Breast epithelium (tissue), 3 donors: ENCODE results near the gene DYNC1H1.

Source experiments
- POLR2A ChIP-seq: fragments of 450-650 bp; IDR thresholded peaks from one replicate; pipeline ENCODE4 v1.6.1; 2016; ENCODE audit warnings: antibody characterized with exemption, mild to moderate bottlenecking, moderate library complexity
- TF ChIP-seq, protein P1 (sequence below), 3 donors: fragments of 450-650 bp; IDR thresholded peaks; one replicate each; pipeline ENCODE4 v1.5.1; 2016 to 2017; ENCODE audit warnings: antibody characterized with exemption in 3 of 3, mild to moderate bottlenecking in 3 of 3, moderate library complexity in 3 of 3

- TF ChIP-seq POLR2A = no peak
- TF ChIP-seq, protein P1, sequence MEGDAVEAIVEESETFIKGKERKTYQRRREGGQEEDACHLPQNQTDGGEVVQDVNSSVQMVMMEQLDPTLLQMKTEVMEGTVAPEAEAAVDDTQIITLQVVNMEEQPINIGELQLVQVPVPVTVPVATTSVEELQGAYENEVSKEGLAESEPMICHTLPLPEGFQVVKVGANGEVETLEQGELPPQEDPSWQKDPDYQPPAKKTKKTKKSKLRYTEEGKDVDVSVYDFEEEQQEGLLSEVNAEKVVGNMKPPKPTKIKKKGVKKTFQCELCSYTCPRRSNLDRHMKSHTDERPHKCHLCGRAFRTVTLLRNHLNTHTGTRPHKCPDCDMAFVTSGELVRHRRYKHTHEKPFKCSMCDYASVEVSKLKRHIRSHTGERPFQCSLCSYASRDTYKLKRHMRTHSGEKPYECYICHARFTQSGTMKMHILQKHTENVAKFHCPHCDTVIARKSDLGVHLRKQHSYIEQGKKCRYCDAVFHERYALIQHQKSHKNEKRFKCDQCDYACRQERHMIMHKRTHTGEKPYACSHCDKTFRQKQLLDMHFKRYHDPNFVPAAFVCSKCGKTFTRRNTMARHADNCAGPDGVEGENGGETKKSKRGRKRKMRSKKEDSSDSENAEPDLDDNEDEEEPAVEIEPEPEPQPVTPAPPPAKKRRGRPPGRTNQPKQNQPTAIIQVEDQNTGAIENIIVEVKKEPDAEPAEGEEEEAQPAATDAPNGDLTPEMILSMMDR (IDR thresholded peaks at IDR 0.05) = no peak
Measured at GRCh38 chr14:101970830-101971400, 6.5 kb downstream of the DYNC1H1 start.
